GM18507 (cell line): ENCODE measurements around the gene ACAP3.

Experiments
- DNase-seq: peaks from one replicate; pipeline ENCODE4 v3.0.0; 2011; ENCODE audit warnings: low read depth; ENCODE audit not compliant: insufficient read length; ENCODE audit errors: extremely low spot score
- FAIRE-seq: peaks from 2 replicates; lab custom pipeline; 2011; peaks lifted over from hg19 to GRCh38; lab: Jason Lieb, UNC

The ACAP3 gene

DNA sequence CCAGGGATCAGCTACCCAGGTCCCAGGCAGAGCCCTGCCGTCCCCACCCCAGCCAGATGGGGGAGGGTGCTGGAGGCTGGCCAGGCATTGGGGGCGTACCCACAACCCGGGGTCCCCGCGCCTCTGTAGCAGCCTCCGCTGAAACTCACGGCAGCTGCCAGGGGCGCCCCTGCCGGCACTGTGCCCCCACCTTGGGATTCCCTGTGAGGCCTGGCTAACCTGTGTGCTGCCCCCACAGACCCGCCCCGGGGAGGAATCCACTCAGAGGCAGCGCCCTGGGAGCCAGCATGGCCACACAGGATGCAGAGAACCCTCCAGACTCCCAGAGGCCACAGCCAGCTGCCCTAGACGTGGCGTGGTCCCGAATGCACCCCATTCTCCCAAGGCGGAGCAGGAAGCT is 37.7 kb upstream of the ACAP3 start:
- no peak for DNase-seq
- no peak for FAIRE-seq

DNA sequence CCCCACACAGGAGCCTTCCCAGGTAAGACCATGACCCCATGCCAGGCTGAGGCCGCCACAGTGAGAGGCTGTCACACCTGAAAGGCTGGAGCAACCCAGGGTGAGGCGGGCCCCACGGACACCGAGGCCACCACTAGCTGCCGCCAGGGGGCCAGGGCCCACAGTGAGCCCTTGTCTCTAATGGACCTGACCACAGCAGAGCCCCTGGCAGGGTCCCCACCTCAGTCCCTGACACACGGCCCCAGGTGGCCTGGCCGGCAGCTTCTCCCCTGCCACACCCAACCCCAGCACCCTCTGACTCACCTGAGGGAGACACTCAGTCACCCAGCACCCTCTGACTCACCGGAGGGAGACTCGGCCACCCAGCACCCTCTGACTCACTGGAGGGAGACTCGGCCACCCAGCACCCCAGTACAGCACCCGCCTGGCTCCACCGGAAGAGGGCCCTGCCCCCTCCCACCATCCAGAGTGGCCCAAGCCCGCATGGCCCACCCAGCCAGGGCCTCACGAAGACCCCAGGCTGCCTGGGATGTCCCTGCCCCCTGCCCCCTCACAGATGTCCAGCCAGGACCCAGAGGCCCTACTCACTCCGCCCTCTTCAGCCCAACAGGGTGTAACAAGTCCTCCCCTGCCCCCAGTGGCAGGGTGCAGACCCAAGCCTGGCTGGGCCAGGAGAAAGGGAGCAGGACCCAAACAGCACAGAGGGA is 37.1 kb upstream of the ACAP3 start:
- no peak for DNase-seq
- FAIRE-seq, result no peak

GRCh38 chr1:1343811-1344421 is 36.2 kb upstream of the ACAP3 start:
- FAIRE-seq, result no peak
- no peak for DNase-seq

- DNase-seq (no peak), FAIRE-seq (no peak)
Observed at GRCh38 chr1:1342584-1343115, 34.9 kb upstream of the ACAP3 start.

GRCh38 chr1:1342061-1342562 is 34.4 kb upstream of the ACAP3 start:
- no peak for FAIRE-seq
- no peak for DNase-seq

DNA sequence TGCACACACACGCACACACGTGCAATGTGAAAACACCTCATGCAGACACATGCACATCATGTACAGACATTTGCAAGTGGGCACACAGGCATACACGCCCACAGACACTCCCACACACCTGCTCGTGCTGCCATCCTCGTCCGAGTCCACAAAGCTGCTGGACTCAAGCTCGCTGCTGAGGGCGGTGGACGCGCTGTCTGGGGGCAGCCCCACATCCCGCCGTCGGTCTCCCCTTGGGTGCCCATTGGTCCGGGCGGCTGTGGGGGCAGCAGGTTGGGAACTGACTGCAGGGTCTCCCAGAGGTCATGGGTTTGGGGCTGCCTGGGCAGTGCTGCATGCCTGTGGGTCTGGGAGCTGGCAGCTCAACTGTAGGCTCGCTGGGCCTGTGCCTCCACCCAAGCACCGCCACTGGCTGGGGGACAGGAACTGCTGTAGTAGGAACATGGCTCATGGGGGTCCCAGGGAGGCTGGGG is 33.9 kb upstream of the ACAP3 start:
- DNase-seq (no peak), FAIRE-seq (no peak)

- no peak for FAIRE-seq
- no peak for DNase-seq
Observed at GRCh38 chr1:1340791-1341548, 33.2 kb upstream of the ACAP3 start.

GRCh38 chr1:1340185-1340584 is 32.5 kb upstream of the ACAP3 start:
- FAIRE-seq, result no peak
- DNase-seq, result no peak

DNA sequence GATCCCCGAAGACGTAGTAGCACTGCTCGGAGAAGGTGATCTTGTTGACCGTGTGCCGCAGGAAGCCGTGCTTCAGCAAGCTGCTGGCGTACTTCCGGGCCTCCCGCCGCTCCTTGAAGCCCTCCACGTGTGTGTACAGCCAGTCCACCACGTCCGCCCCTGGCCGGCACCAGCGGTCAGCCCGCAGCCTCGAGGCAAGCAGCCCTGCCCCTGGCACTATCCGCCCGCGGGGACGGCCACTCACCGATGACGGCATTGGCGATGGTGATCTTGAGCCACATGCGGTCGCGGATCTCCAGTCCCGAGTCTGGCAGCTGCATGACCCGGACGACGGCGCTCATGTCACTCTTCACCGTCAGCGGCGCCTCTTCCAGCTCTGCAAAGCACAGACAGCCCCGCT is 30.5 kb upstream of the ACAP3 start:
- FAIRE-seq (no peak), DNase-seq (no peak)

- FAIRE-seq, result no peak
- peak; percentile 52 for DNase-seq
Observed at GRCh38 chr1:1337793-1338147, 30.0 kb upstream of the ACAP3 start.

DNA sequence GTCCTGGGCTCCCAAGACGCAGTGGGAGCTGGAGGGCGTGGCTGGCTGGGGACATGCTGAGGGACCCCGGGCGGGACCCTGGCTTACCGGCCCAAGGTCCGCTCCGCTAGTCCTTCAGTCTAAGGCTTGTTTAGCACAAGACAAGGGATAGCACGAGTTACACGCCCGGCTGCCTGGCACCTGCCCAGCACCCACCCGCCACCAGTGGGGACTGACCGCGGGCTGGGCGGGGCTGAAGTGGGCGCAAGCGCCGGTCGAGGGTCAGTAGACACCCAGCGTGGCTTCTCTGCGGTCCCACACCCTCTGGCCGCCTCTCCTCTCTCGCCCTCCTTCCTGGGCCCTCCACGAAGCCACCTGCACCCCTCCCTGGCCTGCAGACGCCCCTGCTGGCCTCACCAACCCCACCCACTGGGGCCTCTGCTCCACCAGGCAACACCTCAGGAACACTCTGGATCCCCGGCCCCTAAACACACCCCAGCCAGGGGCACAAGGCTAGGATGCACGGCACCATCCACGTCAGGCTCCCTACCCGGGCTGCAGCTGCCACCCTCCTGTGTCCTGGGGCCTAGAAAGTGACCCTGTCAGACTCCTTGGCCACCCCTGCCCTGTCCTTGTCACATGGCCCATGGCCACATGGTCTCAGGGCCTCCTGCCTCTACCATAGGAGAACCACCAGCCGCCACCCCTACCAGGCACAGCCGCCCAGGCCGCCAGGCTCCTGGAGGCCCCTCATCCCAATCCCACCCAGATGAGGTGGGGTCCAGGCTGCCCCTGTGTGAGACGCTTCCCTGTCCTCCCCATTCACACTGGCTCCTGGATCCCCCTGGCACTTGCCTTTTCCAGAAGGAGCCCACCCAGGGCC is 29.4 kb upstream of the ACAP3 start:
- FAIRE-seq, result no peak
- no peak for DNase-seq

DNA sequence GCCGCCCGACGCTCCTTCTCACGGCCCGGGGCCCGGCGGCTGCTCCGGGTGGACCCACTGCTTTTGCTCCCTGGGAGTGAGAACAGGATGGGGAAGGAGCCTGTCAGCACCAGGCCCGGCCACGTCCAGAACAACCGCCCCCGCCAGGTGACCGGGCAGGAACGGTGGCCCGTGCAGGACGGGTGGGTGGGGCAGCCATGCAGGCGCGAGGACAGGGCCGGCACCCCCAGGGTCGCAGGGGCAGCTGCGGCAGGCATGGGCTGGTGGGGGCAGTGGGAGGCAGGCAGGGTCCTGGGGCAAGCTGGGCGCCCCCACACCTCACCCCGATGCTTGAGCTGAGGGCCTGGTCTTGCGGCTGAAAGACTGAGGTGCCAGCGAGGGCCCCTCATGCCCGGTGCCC is 28.7 kb upstream of the ACAP3 start:
- DNase-seq (no peak), FAIRE-seq (no peak)

DNA sequence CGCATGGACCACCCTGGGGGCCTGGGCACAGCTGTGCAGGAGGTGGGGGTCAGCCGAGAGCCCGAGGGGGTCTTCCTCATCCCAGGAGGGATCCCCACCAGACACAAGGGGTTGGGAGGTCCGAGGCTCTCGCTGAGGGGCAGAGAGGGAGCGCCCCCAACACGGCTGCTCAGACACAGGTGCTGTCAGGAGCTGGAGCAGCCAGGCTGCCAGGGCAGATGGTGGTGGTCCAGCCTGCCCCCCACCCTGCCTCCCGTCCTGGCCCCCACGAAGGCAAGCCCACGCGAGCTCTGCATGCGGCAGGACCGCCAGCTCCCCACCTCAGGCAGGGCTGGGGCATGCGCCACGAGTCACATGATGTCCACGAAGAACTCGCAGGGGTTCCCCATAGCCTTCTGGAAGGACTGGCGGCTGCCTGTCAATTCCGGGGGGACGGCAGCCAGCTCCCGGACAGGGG is 28.1 kb upstream of the ACAP3 start:
- DNase-seq (no peak), FAIRE-seq (no peak)

- DNase-seq (no peak), FAIRE-seq (no peak)
Observed at GRCh38 chr1:1335283-1335682, 27.6 kb upstream of the ACAP3 start.

GRCh38 chr1:1334835-1335234 is 27.1 kb upstream of the ACAP3 start:
- DNase-seq, result no peak
- no peak for FAIRE-seq

- FAIRE-seq, result no peak
- DNase-seq, result no peak
Observed at GRCh38 chr1:1333551-1334241, 26.0 kb upstream of the ACAP3 start.

DNA sequence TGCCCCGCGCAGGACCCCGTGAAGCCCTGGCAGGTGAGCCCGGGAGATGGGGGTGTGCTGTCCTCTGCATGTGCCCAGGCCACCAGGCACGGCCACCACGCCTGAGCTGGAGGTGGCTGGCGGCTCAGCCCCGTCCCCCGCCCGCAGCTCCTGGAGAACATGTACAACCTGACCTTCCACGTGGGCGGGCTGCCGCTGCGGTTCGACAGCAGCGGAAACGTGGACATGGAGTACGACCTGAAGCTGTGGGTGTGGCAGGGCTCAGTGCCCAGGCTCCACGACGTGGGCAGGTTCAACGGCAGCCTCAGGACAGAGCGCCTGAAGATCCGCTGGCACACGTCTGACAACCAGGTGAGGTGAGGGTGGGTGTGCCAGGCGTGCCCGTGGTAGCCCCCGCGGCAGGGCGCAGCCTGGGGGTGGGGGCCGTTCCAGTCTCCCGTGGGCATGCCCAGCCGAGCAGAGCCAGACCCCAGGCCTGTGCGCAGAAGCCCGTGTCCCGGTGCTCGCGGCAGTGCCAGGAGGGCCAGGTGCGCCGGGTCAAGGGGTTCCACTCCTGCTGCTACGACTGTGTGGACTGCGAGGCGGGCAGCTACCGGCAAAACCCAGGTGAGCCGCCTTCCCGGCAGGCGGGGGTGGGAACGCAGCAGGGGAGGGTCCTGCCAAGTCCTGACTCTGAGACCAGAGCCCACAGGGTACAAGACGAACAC is 25.2 kb upstream of the ACAP3 start:
- FAIRE-seq, result no peak
- DNase-seq, result no peak

DNA sequence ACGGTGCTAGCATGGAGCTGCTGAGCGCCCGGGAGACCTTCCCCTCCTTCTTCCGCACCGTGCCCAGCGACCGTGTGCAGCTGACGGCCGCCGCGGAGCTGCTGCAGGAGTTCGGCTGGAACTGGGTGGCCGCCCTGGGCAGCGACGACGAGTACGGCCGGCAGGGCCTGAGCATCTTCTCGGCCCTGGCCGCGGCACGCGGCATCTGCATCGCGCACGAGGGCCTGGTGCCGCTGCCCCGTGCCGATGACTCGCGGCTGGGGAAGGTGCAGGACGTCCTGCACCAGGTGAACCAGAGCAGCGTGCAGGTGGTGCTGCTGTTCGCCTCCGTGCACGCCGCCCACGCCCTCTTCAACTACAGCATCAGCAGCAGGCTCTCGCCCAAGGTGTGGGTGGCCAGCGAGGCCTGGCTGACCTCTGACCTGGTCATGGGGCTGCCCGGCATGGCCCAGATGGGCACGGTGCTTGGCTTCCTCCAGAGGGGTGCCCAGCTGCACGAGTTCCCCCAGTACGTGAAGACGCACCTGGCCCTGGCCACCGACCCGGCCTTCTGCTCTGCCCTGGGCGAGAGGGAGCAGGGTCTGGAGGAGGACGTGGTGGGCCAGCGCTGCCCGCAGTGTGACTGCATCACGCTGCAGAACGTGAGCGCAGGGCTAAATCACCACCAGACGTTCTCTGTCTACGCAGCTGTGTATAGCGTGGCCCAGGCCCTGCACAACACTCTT is 24.5 kb upstream of the ACAP3 start:
- DNase-seq, result no peak
- FAIRE-seq, result no peak
